ENCODE results near the gene LYPD1.
A peak's percentile ranks its signal among the peaks of the same experiment; 100 is the strongest.
"Not testable (repeated sequence)": the region's sequence is repeated elsewhere in the genome, so short reads cannot be mapped to it uniquely, and the experiment has no call there.

LYPD1 gene, protein sequence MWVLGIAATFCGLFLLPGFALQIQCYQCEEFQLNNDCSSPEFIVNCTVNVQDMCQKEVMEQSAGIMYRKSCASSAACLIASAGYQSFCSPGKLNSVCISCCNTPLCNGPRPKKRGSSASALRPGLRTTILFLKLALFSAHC

GRCh38 chr2:132669908-132670495 lies at the start of gene LYPD1:
TSS of gene LYPD1 (minus strand) at chr2:132670205. CDS start at chr2:132669932, 273 bp downstream.
- no peak for DNase-seq (ENCODE audit: low read depth, low spot score)

- no peak for DNase-seq (ENCODE audit: low read depth, low spot score)
These were observed 49.5 kb upstream of the LYPD1 start for GRCh38 chr2:132719480-132719879.

GRCh38 chr2:132716954-132717353 lies 46.9 kb upstream of the LYPD1 start:
- no peak for DNase-seq (ENCODE audit: low read depth, low spot score)

DNA sequence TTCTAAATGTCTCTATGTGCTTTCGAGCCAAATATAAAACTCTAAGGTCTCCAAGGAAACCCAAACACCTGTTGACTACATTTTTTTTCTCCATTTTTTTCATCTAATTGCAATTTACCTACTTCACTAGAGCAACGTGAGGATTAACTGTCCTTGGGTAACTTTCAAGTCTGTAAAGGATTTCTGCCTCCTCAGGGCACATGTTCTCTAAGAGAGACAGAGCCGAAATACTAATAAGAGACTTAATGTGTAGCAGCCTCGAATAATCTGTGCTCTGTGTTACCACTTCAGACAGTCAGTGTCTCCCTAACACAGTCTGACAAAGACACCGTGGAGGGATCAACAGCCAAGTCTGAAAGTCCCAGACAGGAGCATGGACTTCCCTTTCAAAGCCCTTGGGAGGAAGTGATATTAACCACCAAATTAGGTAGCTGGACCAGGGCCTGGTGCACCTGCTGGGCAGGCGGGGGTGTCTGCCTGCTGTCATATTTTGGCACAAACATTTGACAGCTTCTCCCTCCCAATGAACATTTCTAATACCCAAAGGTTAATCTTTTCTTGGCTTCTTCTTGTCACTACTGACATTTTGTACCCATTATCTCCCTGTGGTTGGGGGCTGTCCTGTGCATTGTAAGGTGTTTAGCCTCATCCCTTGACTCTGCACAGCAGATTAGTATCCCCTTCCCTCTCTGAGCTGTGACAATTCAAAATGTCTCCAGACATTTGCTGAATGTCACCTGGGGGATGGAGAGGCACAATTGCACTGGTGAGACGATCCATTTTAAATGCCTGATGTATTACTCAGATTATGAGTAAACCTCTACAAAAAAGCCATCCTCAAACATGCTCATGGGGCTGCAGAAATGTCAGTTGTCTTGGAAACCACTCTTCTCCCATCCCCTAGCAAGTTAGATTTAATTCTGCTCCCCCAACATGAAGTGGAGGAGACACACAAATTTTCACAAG lies 45.7 kb upstream of the LYPD1 start:
- DNase-seq (ENCODE audit: low read depth, low spot score) = no peak

GRCh38 chr2:132703396-132703795 lies 33.4 kb upstream of the LYPD1 start:
- no peak for DNase-seq (ENCODE audit: low read depth, low spot score)

DNA sequence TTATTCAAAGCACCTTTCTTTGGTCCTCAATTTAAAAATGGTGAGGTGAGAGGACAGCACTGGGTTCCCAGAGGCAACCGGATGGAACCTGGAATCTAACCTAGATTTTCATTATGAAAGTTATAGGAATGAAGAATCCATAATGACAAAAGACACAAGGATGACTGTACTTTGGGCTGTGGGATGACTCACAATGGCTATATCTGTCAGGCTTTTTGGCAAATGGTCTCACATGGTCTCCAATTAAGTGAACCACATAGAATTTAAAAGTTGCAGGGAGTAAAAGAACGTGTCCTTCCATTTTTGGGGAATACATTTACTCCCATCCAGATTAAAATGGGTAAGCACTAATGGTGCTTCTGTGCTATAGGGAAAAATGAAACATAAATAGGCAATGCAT lies 31.8 kb upstream of the LYPD1 start:
- no peak for DNase-seq (ENCODE audit: low read depth, low spot score)

DNA sequence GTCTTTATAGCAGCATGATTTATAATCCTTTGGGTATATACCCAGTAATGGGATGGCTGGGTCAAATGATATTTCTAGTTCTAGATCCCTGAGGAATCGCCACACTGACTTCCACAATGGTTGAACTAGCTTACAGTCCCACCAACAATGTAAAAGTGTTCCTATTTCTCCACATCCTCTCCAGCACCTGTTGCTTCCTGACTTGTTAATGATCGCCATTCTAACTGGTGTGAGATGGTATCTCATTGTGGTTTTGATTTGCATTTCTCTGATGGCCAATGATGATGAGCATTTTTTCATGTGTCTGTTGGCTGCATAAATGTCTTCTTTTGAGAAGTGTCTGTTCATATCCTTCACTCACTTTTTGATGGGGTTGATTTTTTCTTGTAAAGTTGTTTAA lies 29.8 kb upstream of the LYPD1 start:
- DNase-seq (ENCODE audit: low read depth, low spot score) = not testable (repeated sequence)

- not testable (repeated sequence) for DNase-seq (ENCODE audit: low read depth, low spot score)
These were observed 28.3 kb upstream of the LYPD1 start for GRCh38 chr2:132698347-132698746.

DNA sequence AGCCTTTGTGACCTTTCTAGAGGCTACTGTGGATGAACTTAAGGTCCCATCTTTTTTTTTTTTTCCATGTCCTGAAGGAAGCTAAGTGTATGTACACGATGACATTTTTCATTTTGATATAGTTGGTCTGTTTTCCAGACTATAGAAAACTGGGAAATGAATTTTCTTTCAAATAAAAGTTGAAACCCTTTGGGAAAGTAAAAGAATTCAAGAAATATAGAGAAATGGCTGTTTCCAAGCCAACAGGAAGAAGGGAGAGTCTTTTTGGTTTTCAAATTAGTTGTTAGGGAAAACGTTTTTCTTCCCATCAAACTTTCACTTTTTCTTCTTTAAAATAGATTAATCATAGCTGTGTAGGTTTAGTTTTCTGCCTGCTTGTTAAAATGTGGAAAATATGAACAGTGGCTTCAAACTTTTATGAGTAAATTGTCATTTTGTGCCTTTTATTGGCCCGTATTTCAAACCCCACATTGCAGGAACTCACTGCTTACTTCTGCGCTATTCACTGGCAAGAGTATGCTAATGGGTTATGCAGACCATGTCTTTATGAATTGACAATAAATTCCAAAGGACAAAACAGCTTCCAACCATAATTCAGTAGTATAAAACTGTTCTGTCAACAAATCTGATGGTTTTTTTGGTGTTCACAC lies 27.7 kb upstream of the LYPD1 start:
- no peak for DNase-seq (ENCODE audit: low read depth, low spot score)

DNA sequence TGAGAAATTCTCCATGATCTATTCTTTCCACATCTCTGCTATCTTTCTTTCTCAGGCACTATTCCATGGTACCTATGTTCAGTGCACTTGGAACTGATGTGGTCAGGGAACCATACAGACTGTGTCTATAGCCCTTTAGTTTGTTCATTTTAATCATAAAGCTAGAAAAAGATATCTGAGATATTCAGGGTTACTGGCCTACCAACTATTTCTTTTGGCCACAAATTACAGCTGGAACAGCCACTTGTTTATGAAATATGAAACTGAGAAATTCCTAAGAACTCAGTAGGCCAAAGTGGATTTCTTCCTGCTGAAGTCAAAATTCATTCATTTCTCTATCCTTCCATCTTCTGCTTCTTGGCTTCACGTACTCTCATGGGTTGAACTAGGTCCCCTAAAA lies 22.8 kb upstream of the LYPD1 start:
- no peak for DNase-seq (ENCODE audit: low read depth, low spot score)

GRCh38 chr2:132691556-132691955 lies 21.6 kb upstream of the LYPD1 start:
- no peak for DNase-seq (ENCODE audit: low read depth, low spot score)

DNA sequence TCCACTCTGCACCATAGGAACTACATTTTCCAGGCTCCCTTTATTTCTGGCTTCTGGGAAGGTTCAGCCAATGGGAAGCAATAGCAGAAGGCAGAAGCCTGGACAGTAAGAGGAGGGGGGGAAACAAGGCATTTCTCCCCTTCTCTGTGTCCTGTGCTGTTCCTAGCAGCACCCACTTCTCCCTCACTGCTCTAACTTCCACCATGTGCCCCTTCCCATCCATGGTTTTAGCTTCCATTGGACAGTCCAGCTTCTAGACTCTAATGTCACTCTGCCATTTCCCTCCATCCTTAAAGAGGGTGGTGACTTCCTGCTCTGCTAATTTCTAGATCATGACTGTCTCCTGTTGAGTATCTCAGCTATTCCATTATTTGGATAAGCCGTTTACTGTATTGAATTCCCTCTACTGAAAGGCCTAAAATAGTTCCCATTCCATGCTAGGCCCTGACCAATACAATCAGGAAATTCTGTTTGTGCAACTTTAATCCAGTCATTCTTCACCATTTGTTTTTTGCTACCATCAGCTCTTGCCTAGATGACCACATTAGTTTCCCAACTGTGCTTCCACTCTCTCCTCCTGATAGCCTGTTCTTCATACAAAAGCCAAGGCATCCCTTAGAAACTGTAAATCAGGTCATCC lies 20.8 kb upstream of the LYPD1 start:
- no peak for DNase-seq (ENCODE audit: low read depth, low spot score)

DNA sequence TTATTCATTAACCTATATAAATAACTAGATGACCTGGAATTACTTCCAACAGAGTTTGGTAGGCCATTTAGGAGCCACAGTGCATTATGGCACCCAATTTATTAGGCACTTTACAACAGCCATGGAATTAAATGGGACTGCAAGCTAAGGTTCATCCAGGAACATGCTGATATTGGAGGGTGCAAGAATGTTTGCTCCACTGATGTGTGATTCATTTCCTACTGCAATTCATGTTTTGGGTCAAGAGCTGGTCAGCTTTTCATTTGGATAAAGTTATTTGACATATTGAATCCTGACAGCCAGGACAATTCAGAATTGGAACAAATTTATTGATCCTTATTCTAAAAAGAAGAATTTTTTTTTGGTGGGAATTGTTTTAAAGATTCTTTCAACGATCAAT lies 11.8 kb upstream of the LYPD1 start:
- DNase-seq (ENCODE audit: low read depth, low spot score) = no peak

DNA sequence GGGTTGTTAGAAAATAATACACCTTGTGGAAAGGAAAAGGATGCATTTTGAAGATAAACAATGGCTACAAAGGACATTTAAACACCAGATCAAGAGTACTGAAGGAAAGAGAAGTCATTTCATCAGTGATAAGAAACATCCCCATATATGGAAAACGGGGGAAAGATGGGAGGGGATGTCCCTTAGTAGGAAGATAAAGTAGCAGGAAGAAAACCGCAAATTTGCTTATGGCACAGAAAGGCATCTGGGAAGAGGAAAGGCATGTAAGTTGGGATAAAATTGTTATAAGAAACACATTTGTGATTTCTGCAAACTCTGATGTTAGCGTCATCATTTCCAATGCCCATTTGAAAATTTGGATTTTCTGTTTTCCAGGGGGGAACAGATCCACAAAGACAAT lies 10.5 kb upstream of the LYPD1 start:
- no peak for DNase-seq (ENCODE audit: low read depth, low spot score)

- DNase-seq (ENCODE audit: low read depth, low spot score) = no peak
These were observed 8.5 kb upstream of the LYPD1 start for GRCh38 chr2:132678483-132678882.

DNA sequence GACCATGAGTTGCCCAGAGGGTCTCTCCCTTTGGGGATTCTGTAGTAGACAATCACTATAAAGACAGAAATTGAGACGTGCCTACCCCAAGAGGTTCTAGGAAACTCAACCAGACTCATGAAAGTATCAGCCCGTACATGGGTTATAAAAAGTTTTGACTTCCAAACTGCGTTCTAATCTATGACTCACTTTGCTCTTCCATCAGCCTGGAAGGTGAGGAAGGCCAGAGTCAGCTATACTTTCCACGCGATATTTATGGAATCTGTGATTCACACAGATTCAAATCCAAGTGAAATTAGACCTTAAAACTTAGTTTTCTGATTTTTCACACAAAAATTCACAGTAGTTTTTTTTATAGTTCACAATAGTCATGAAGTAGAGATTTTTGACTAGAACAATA lies 7.7 kb upstream of the LYPD1 start:
- no peak for DNase-seq (ENCODE audit: low read depth, low spot score)

GRCh38 chr2:132676999-132677398 lies 7.0 kb upstream of the LYPD1 start:
- DNase-seq (ENCODE audit: low read depth, low spot score) = no peak

GRCh38 chr2:132671151-132671835 lies 1.3 kb upstream of the LYPD1 start:
- peak; percentile 80 for DNase-seq (ENCODE audit: low read depth, low spot score)

- no peak for DNase-seq (ENCODE audit: low read depth, low spot score)
These were observed 618 bp upstream of the LYPD1 start for GRCh38 chr2:132670496-132671150.

All from iPS DF 19.7 (cell line).